MCF 10A (cell line): ENCODE data around the gene LRRC40. TPM values are rescaled to one million over a fixed set of nuclear protein-coding genes. Genes with fewer than 3 reads are reported as not detected.
"Not testable (repeated sequence)": the region's sequence is repeated elsewhere in the genome, so short reads cannot be mapped to it uniquely, and the experiment has no call there.

Experiments used
- BruUV-seq: library from RNA; stranded (reverse); fragments of 400-500 nt; replicated peaks from 2 replicates; lab custom pipeline; 2021; lab: Mats Ljungman, UMichigan
- CTCF ChIA-PET: fragments of 300-600 bp; sonication (Branson Sonifier 250); formaldehyde crosslinking; extraction: SDS; loops from one replicate; lab custom pipeline; 2021; ENCODE audit warnings: antibody characterized with exemption, inconsistent platforms; lab: Yijun Ruan, JAX
- POLR2A ChIA-PET: fragments of 300-600, 350-650 bp; sonication (Branson Sonifier 250); formaldehyde crosslinking; extraction: SDS; loops from one replicate; lab custom pipeline; 2020; ENCODE audit warnings: antibody characterized with exemption, inconsistent platforms; lab: Yijun Ruan, JAX
- DNase-seq: peaks from one replicate; pipeline ENCODE4 v3.0.0-alpha.2; 2018; ENCODE audit not compliant: unreplicated experiment
- H3K27ac Mint-ChIP-seq: one replicate; pipeline ENCODE4 v1.8.0; 2022; ENCODE audit warnings: mild to moderate bottlenecking, low read depth, mixed read lengths; ENCODE audit not compliant: unreplicated experiment
- H3K27me3 Mint-ChIP-seq: one replicate; pipeline ENCODE4 v1.8.0; 2022; ENCODE audit warnings: mixed read lengths; ENCODE audit not compliant: insufficient read depth, unreplicated experiment
- H3K36me3 Mint-ChIP-seq: one replicate; pipeline ENCODE4 v1.8.0; 2022; ENCODE audit warnings: mild to moderate bottlenecking, moderate library complexity, mixed read lengths; ENCODE audit not compliant: insufficient read depth, unreplicated experiment
- H3K4me1 Mint-ChIP-seq: one replicate; pipeline ENCODE4 v1.8.0; 2022; ENCODE audit warnings: mixed read lengths; ENCODE audit not compliant: insufficient read depth, unreplicated experiment
- H3K4me3 Mint-ChIP-seq: one replicate; pipeline ENCODE4 v1.8.0; 2022; ENCODE audit warnings: mild to moderate bottlenecking, moderate library complexity, mixed read lengths; ENCODE audit not compliant: unreplicated experiment
- H3K9me3 Mint-ChIP-seq: one replicate; pipeline ENCODE4 v1.8.0; 2022; ENCODE audit warnings: mixed read lengths; ENCODE audit not compliant: unreplicated experiment
- intact Hi-C: fragments of 100-400 bp; cut with micrococcal nuclease; formaldehyde crosslinking; loops from 2 replicates; pipeline ENCODE4 v1.14.1; 2022
- total RNA-seq: library from RNA; stranded (reverse); gene quantifications from 2 replicates; pipeline ENCODE4 v1.2.3, GENCODE V29; 2022
- TF ChIP-seq, protein P1 (sequence below): fragments of 200-600 bp; IDR thresholded peaks from one replicate; pipeline ENCODE4 v1.8.0; 2022; ENCODE audit warnings: antibody characterized with exemption, mild to moderate bottlenecking; ENCODE audit not compliant: unreplicated experiment

Gene LRRC40
- total RNA-seq, 1 experiment from 2014 or later, result 14.7 TPM

DNA sequence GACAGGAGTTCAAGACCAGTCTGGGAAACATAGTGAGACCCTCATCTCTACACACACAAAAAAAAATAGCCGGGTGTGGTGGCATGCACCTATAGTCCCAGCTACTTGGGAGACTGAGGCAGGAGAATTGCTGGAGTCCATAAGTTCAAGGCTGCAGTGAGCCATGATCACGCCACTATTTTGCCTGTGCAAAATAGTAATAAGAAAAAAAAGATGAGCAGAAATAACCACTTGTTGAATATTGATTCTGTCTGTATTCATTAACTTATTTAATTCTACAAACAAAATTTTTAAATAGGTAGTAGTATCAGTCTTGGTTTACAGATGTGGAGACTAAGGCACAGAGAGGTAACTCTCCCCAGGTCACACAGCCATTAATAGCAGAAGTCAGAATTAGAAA lies 16.9 kb downstream of the LRRC40 start:
- TF ChIP-seq, protein P1, sequence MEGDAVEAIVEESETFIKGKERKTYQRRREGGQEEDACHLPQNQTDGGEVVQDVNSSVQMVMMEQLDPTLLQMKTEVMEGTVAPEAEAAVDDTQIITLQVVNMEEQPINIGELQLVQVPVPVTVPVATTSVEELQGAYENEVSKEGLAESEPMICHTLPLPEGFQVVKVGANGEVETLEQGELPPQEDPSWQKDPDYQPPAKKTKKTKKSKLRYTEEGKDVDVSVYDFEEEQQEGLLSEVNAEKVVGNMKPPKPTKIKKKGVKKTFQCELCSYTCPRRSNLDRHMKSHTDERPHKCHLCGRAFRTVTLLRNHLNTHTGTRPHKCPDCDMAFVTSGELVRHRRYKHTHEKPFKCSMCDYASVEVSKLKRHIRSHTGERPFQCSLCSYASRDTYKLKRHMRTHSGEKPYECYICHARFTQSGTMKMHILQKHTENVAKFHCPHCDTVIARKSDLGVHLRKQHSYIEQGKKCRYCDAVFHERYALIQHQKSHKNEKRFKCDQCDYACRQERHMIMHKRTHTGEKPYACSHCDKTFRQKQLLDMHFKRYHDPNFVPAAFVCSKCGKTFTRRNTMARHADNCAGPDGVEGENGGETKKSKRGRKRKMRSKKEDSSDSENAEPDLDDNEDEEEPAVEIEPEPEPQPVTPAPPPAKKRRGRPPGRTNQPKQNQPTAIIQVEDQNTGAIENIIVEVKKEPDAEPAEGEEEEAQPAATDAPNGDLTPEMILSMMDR, result no peak
- no peak for DNase-seq
- peaks cover 8% of the 10 kb centered on the region for H3K4me1 Mint-ChIP-seq
- no peak overlapping the region for H3K4me3 Mint-ChIP-seq
- CTCF ChIA-PET, result interaction anchor here (0.7 to 1.1 kb wide), 2 partner anchors 293 to 501 kb away, joined by 3 to 4 read pairs; no protein-coding TSS in a partner anchor
- H3K9me3 Mint-ChIP-seq, result no peaks in the 10 kb centered on the region
- no TSS peak for BruUV-seq
- POLR2A ChIA-PET, result interaction anchor here (1.5 kb wide), 1 partner anchor 16 kb away, joined by 6 read pairs; the partner anchor contains the start of gene LRRC40
- no peaks in the 10 kb centered on the region for H3K27me3 Mint-ChIP-seq
- H3K27ac Mint-ChIP-seq, result no peak overlapping the region
- H3K36me3 Mint-ChIP-seq, result no peaks in the 10 kb centered on the region
- intact Hi-C loops, result no loop called here

DNA sequence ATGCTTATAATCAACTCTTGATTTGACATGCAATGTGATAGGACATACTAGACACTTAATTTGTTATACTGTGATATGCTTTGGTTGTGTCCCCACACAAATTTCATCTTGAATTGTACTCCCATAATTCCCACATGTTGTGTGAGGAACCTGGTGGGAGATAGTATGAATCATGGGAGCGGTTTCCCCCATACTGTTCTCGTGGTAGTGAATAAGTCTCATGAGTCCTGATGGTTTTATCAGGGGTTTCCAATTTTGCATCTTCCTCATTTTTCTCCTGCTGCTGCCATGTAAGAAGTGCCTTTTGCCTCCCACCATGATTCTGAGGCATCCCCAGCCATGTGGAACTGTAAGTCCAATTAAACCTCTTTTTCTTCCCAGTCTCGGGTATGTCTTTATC lies 20.2 kb downstream of the LRRC40 start:
- CTCF ChIA-PET, intact Hi-C loops, H3K27me3 Mint-ChIP-seq, DNase-seq, BruUV-seq, H3K36me3 Mint-ChIP-seq, H3K9me3 Mint-ChIP-seq, POLR2A ChIA-PET, H3K4me1 Mint-ChIP-seq, H3K27ac Mint-ChIP-seq, H3K4me3 Mint-ChIP-seq: not testable (repeated sequence)

DNA sequence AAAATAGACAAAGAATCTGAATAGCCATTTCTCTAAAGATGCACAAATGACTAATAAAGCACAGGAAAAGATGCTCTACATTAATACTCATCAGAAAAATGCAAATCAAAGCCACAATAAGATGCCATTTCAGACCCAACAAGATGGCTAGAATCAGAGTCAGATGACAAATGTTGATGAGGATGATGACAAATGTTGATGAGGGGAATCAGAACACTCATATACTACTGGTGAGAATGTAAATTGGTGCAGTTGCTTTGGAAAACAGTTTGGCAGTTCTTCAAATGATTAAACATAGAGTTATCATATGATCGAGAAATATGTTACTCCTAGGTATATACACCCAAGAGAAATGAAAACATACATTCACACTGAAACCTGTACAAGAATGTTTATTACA lies 33.9 kb downstream of the LRRC40 start:
- H3K4me1 Mint-ChIP-seq, result no peaks in the 10 kb centered on the region

DNA sequence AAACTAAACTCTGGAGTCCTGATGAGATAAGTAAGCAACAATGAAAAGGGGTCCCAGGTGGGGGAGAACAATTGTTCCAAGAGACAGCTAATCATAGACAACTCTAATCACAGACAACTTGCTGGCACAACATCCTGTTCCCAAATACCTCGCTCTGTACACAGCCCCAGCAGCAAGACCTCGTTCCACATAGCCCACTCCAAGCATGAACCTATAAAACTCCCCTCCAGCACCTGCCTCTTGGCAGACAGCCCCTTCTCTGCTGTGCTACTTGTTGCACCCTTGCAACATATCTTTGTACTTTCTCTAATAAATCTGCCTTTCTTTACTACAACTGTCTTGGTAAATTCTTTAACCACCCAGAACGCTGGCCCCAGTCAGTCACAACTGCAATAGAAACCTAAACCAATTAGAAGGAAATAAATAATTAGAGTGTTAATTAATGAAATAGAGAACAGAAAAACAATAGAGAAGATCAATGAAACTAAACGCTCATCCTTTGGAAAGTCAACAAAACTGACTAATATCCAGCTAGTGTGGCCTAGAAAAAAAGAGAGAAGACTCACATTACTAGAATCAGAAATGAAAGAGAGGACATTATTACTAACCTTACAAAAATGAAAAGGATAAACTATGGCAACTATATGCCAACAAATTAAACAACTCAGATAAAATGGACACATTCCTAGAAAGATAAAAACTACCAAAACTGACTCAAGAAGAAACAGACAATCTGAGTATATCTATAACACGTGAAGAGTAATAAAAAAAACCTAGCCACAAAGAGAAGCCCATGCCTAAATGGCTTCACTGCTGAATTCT lies 36.1 kb downstream of the LRRC40 start:
- no peak for DNase-seq
- Mint-ChIP-seq H3K4me1 (peaks cover 6% of the 10 kb centered on the region), H3K36me3 (peaks cover 2% of the 10 kb centered on the region), H3K27me3 (no peaks in the 10 kb centered on the region), H3K27ac (no peak overlapping the region), H3K4me3 (no peak overlapping the region), H3K9me3 (no peaks in the 10 kb centered on the region)
- ChIA-PET POLR2A (no interaction called here), CTCF (no interaction called here)
- no TSS peak for BruUV-seq
- intact Hi-C loops, result no loop called here
- TF ChIP-seq, protein P1, result no peak

More for the DNA sequence above, 33.9 kb downstream of the LRRC40 start:
- H3K4me3 Mint-ChIP-seq, result no peak overlapping the region
- intact Hi-C loops, result no loop called here
- TF ChIP-seq, protein P1, result no peak
- peaks cover 21% of the 10 kb centered on the region for H3K36me3 Mint-ChIP-seq
- CTCF ChIA-PET, result no interaction called here
- H3K27me3 Mint-ChIP-seq, result no peaks in the 10 kb centered on the region
- POLR2A ChIA-PET, result no interaction called here
- no peak overlapping the region for H3K27ac Mint-ChIP-seq
- DNase-seq, result no peak
- no peaks in the 10 kb centered on the region for H3K9me3 Mint-ChIP-seq
- no TSS peak for BruUV-seq
